ENCODE data around the gene GJA8.

- TF ChIP-seq POLR2A (IDR thresholded peaks at IDR 0.05) (no peak), CTCF (IDR thresholded peaks at IDR 0.05) (no peak), EP300 (IDR thresholded peaks at IDR 0.05) (no peak), POLR2AphosphoS5 (IDR thresholded peaks at IDR 0.05) (no peak)
These were observed 5.4 kb downstream of the GJA8 start for GRCh38 chr1:147907786-147908509.

All from upper lobe of left lung (tissue), 4 donors.